Measurements from ENCODE around the gene RING1. TPM values are rescaled to one million over a fixed set of nuclear protein-coding genes. Genes with fewer than 3 reads are reported as not detected.

RING1 gene
- total and polyA plus RNA-seq, 10 of the 15 experiments (the other 5 are each of a cell fraction or from before 2014, with no cell fraction given): 2.0 to 27.2 (median 15.8) TPM

DNA sequence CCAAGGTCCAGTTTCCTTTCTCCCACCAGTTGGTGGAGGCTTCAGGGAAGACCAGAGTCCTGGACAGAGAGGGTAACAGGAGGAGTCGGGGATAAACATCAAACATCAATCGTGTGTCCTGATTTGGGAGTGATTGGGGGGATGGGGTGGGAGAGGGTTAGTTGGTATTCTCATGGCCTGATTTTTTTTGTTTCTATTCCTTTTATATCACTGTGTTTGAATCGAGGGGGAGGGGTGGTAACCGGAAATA is 4.2 kb upstream of the RING1 start (continued):
- TF ChIP-seq POLR2AphosphoS2 (IDR thresholded peaks at IDR 0.05; ENCODE audit: low read depth, low read length): no peak

GRCh38 chr6:33204415-33205190 is 3.7 kb upstream of the RING1 start, which contains the start of gene HSD17B8:
Gene HSD17B8 (plus strand): TSS chr6:33204655. CDS start chr6:33204669, 14 bp downstream.
- WGBS (ENCODE audit: insufficient coverage, insufficient replicate concordance, low lambda C conversion rate, missing lambda C conversion rate): under 1% methylated on average over 48 of the region's 48 CpGs
- DNase-seq (ENCODE audit: low read depth, low spot score) (peak; percentile 71), FAIRE-seq (peak; percentile 74), ATAC-seq (peak; percentile 82)
- in situ Hi-C loops (cut with MboI): no loop called here
- Histone ChIP-seq H3K9me3 (replicated peaks; ENCODE audit: control insufficient read depth, insufficient read depth, low read length) (no peaks in the 10 kb centered on the region), H3K27me3 (replicated peaks in 1 of 2; ENCODE audit: control insufficient read depth in 2 of 2, insufficient read depth in 2 of 2, low read length in 1 of 2) (no peaks in the 10 kb centered on the region), H3K4me2 (ENCODE audit: control insufficient read depth, insufficient read depth) (peak within 1 kb of the TSS; percentile 98), H2AFZ (ENCODE audit: control insufficient read depth, low read depth, low read length) (peak within 1 kb of the TSS; percentile 77), H3K27ac (ENCODE audit: control insufficient read depth, insufficient read depth) (peak within 1 kb of the TSS; percentile 78), H4K20me1 (ENCODE audit: control insufficient read depth, insufficient read depth) (no peaks in the 10 kb centered on the region), H3K4me3 (peak within 1 kb of the TSS; percentile 94), H3K79me2 (ENCODE audit: control insufficient read depth, insufficient read depth, low read length) (peaks cover 32% of the 10 kb centered on the region), H3K9ac (ENCODE audit: control insufficient read depth, insufficient read depth, low read length) (peak within 1 kb of the TSS; percentile 80), H3K36me3 (ENCODE audit: control insufficient read depth in 2 of 2, insufficient read depth in 2 of 2, low read length in 1 of 2) (peaks cover 8 to 16% of the 10 kb centered on the region in 2 experiments), H3K4me1 (ENCODE audit: control insufficient read depth, insufficient read depth, low read length) (peaks cover 33% of the 10 kb centered on the region)
- intact Hi-C loops (cut with micrococcal nuclease; ENCODE audit: unreplicated experiment): loop anchor here (1.0 to 10.0 kb wide), 2 partner anchors 44 to 370 kb away; no protein-coding TSS in a partner anchor
- CTCF ChIA-PET: interaction anchor here (0.7 to 2.4 kb wide), 2 partner anchors 44 to 61 kb away, joined by 3 to 19 read pairs; no protein-coding TSS in a partner anchor
- RAD21 ChIA-PET (ENCODE audit: unreplicated experiment): interaction anchor here (2.9 kb wide), 1 partner anchor 44 kb away, joined by 25 read pairs; no protein-coding TSS in a partner anchor
- BruUV-seq (replicated peaks): no TSS peak
- SMC1A ChIA-PET (ENCODE audit: uncharacterized antibody, unreplicated experiment): interaction anchor here (1.0 to 1.3 kb wide), 2 partner anchors 42 to 44 kb away, joined by 3 to 8 read pairs; no protein-coding TSS in a partner anchor
- POLR2A ChIA-PET: interaction anchor here (0.6 to 1.2 kb wide), 4 partner anchors 11 to 250 kb away, joined by 3 to 5 read pairs (median 4); partner anchors contain the start of genes ZBTB22 and ZBTB9
- TF ChIP-seq ESRRA (IDR thresholded peaks at IDR 0.05; ENCODE audit: low read length) (no peak), EZH2 (IDR thresholded peaks at IDR 0.05; ENCODE audit: borderline replicate concordance, control insufficient read depth, low read depth, low read length) (no peak), SREBF2 (IDR thresholded peaks at IDR 0.05; ENCODE audit: low read length) (no peak), TCF7 (IDR thresholded peaks at IDR 0.05; ENCODE audit: borderline replicate concordance) (no peak), ZSCAN29 (IDR thresholded peaks at IDR 0.05) (no peak), LARP7 (IDR thresholded peaks at IDR 0.05) (peak; percentile 10; the same call in 1 of the 2 replicates), PML (IDR thresholded peaks at IDR 0.05; ENCODE audit: low read length) (no peak), NR2C1 (IDR thresholded peaks at IDR 0.05) (peak; percentile 91), PAX8 (IDR thresholded peaks at IDR 0.05) (no peak), USF2 (IDR thresholded peaks at IDR 0.05; ENCODE audit: borderline replicate concordance, low read depth, low read length) (no peak), NBN (IDR thresholded peaks at IDR 0.05) (no peak), ETV6 (conservative IDR thresholded peaks at IDR 0.05 in 1 of 2, IDR thresholded peaks at IDR 0.05 in 1 of 2; ENCODE audit: borderline replicate concordance in 1 of 2, low read depth in 1 of 2) (no peak), ZNF622 (IDR thresholded peaks at IDR 0.05) (no peak), SMAD5 (IDR thresholded peaks at IDR 0.05; ENCODE audit: low read depth) (no peak; the same call in 1 of the 2 replicates)
- TF ChIP-seq, protein P1, sequence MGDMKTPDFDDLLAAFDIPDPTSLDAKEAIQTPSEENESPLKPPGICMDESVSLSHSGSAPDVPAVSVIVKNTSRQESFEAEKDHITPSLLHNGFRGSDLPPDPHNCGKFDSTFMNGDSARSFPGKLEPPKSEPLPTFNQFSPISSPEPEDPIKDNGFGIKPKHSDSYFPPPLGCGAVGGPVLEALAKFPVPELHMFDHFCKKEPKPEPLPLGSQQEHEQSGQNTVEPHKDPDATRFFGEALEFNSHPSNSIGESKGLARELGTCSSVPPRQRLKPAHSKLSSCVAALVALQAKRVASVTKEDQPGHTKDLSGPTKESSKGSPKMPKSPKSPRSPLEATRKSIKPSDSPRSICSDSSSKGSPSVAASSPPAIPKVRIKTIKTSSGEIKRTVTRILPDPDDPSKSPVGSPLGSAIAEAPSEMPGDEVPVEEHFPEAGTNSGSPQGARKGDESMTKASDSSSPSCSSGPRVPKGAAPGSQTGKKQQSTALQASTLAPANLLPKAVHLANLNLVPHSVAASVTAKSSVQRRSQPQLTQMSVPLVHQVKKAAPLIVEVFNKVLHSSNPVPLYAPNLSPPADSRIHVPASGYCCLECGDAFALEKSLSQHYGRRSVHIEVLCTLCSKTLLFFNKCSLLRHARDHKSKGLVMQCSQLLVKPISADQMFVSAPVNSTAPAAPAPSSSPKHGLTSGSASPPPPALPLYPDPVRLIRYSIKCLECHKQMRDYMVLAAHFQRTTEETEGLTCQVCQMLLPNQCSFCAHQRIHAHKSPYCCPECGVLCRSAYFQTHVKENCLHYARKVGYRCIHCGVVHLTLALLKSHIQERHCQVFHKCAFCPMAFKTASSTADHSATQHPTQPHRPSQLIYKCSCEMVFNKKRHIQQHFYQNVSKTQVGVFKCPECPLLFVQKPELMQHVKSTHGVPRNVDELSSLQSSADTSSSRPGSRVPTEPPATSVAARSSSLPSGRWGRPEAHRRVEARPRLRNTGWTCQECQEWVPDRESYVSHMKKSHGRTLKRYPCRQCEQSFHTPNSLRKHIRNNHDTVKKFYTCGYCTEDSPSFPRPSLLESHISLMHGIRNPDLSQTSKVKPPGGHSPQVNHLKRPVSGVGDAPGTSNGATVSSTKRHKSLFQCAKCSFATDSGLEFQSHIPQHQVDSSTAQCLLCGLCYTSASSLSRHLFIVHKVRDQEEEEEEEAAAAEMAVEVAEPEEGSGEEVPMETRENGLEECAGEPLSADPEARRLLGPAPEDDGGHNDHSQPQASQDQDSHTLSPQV (IDR thresholded peaks at IDR 0.05): no peak
- TF ChIP-seq, protein P2, sequence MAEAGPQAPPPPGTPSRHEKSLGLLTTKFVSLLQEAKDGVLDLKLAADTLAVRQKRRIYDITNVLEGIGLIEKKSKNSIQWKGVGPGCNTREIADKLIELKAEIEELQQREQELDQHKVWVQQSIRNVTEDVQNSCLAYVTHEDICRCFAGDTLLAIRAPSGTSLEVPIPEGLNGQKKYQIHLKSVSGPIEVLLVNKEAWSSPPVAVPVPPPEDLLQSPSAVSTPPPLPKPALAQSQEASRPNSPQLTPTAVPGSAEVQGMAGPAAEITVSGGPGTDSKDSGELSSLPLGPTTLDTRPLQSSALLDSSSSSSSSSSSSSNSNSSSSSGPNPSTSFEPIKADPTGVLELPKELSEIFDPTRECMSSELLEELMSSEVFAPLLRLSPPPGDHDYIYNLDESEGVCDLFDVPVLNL (IDR thresholded peaks at IDR 0.05; ENCODE audit: low read depth, low read length): no peak
